Fibroblast of skin of right quadriceps (primary cell): ENCODE measurements around the gene MLH3.
"Not testable (repeated sequence)": the region's sequence is repeated elsewhere in the genome, so short reads cannot be mapped to it uniquely, and the experiment has no call there.

Source experiments
- DNase-seq: peaks from one replicate; pipeline ENCODE4 v3.0.0-alpha.2; 2013

MLH3 gene

DNA sequence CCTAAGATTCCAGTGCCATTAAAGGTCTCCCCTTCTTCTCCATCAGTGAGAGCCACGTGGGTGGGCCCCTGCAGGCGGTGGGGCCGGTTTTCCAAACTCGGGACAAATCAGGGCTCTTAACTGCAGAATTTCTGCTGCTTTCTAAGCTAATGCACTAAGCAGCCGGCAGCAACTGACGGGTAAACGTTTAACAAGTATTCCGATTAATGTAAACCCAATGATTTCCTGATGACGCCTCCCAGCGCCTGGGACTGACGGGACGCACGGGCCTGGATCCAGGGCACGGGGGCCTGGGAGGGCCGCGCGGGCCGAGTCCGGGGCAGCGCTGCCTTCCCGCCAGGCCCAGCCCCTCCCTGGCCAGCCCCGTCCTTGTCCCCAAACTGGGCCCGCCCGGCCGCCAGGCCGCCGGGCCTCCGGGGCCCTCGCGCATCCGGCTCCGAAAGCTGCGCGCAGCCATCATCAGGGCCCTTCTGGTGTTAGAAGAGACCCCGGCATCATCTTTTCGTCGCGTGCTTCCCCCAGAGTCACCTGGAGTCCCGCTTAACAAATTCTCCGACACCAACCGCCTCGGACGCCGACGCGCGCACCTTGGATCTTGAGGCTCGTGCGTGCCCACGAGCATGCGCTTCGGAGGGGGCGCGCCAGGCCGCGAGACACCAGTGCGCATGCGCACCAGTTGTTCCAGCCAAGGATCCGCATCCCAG, at the start of gene MLH3:
MLH3 (minus strand) TSS at position 616 of the 704 bp plus-strand sequence. CDS start 1,812 bp downstream, outside the sequence.
- DNase-seq, result peak; percentile 82

DNA sequence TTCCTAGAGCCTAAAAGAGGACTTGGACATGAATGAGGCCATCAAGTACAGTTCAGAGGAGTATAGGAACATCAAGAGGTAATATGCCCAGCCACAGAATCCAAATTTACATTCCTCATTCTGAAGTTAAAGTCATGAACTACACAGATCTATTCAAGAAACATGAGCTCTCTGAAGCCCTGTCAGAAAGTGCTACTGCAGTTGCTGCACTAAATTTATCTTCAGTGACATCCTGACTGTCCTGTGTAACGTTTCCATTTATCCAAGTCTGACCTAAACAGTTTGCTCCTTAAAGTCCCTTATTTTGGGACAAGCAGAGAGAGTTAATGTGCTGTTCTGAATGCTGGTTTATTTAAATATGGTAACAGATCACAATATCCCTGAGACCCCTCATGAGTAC, 47.4 kb upstream of the MLH3 start:
- no peak for DNase-seq

GRCh38 chr14:75098212-75098611, 46.9 kb upstream of the MLH3 start:
- DNase-seq, result no peak

GRCh38 chr14:75096959-75097358, 45.7 kb upstream of the MLH3 start:
- no peak for DNase-seq

GRCh38 chr14:75095690-75096089, 44.4 kb upstream of the MLH3 start:
- DNase-seq, result no peak

- DNase-seq, result peak; percentile 78
Measured at GRCh38 chr14:75094896-75095295, 43.6 kb upstream of the MLH3 start.

DNA sequence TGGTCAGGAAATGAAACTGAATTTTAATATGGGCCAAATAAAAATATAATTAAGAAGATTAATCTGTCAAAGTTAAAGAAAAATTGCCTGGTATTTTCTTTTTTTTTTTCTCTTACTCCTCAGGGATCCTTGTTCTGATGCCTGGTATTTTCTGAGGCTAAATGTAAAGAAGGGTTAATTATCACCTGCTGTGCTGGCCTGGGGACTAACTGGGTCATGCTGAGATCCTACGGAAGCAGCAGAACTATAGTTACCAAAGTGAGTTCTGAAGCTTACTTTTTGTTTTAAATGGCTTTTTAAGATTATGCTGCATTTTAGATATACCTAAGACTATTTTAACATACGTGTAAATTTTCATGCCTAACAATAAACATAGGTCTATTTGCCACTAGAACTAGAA, 41.4 kb upstream of the MLH3 start:
- no peak for DNase-seq

DNA sequence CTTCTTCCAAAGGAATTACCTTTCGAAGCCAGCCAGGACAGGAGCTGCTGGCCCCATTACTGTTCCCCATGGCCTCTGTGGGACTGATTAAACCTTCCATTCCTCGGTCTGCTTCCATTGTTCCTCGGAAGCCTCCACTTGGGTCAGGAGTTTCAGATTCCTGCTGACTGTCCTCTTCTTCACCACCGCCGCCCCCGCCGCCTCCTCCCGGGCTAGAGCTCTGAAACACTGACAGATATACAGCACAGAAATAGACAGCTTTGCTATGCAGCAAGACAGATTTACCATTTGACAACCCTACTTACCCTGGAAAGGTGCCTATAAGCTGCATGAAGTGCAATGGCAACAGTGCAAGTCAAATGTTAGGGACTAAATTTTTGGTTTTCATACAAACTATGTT, 40.0 kb upstream of the MLH3 start:
- DNase-seq, result no peak

DNA sequence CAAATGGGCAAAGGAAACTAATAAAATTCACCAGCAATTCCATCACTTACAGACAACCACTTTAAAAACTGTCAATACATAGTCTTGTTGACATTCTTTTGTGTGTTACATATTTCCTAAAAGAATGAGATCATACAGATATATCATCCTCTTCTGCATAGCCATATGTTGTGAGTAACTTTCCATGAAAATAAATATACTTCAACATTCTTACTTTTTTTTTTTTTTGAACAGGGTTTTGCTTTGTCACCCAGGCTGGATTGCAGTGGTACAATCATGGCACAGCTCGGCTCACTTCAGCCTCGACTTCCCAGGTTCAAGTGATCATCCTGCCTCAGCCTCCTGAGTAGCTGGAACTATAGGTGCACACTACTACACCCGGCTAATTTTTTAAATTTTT, 39.1 kb upstream of the MLH3 start:
- DNase-seq, result peak; percentile 22

- DNase-seq, result peak; percentile 50
Measured at GRCh38 chr14:75088566-75089373, 37.5 kb upstream of the MLH3 start.

- DNase-seq, result no peak
Measured at GRCh38 chr14:75088153-75088552, 36.9 kb upstream of the MLH3 start.

- no peak for DNase-seq
Measured at GRCh38 chr14:75084513-75084912, 33.2 kb upstream of the MLH3 start.

DNA sequence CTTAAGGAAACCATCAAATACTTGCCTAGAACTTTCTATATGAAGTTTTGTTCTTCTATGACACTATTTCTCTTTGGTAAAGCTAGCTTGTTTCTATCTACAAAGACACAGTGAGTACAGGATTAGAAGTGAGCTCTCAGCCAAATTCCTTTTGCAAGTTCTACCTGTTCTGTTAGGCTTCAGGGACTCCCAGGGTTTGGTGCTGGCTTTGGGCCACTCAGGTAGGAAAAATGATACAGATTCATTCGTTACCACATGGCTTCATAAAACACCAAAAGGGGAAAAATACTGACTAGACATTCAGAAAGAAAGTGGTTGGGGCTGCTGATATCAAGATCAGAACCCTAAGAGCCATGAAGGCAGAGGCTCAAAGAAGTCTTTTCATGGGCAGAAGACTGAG, 32.0 kb upstream of the MLH3 start:
- DNase-seq, result no peak

- DNase-seq, result no peak
Measured at GRCh38 chr14:75081660-75082229, 30.5 kb upstream of the MLH3 start.

DNA sequence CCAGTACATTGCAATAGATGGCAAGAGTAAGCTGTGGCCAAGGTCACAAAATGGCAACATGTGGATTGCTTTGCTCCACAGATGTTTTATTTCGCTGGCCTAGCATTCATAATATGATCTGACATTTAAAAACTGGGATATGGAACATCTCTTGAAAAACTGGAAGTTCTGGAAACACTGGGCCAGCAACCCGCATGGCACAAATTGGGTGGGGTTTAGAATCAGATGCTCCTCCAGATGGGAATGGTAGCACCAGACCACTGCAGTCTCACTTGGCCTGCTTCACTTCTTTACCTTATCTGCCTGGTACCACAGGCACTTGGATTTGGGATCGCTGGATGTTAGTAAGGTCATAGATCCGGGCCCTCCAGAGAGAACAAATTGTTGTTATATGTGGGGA, 28.3 kb upstream of the MLH3 start:
- DNase-seq, result no peak

- no peak for DNase-seq
Measured at GRCh38 chr14:75077794-75078193, 26.5 kb upstream of the MLH3 start.

DNA sequence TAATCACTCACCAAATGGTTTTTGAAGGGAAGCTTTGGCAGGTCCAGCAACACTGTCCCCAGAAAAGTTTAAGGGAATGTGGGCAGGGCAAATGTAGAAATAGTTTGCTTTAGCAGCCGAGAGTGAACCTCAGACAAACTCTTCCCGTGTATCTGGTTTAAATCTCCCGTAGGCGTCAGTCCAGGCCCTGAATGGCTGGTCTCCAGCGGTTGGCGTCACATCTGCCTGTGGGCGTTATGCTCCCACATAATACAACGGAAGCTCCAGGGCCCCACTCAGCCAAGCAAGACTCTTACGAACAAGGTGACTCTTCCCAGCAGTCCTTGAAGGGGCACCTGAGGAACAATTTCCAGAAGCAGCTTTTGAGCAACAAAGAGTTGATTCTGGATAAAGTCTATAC, 19.1 kb upstream of the MLH3 start:
- DNase-seq, result no peak

DNA sequence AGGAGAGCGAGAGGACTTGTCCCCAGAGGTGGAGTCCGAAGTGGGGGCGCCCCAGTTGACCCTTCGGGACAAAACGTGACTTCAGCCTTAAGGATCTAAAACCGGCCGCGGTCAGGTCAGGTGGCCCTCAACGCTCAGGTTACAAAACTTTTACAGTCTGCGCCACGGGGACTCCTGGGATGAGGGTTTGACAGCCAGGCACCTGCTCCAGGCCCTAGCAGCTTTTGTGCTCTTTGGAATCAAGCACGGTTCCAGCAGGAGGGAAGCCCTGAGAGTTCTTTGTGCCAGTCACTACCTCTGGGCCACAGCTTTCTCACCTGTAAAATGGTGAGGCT, 18.5 kb upstream of the MLH3 start:
- DNase-seq, result no peak

DNA sequence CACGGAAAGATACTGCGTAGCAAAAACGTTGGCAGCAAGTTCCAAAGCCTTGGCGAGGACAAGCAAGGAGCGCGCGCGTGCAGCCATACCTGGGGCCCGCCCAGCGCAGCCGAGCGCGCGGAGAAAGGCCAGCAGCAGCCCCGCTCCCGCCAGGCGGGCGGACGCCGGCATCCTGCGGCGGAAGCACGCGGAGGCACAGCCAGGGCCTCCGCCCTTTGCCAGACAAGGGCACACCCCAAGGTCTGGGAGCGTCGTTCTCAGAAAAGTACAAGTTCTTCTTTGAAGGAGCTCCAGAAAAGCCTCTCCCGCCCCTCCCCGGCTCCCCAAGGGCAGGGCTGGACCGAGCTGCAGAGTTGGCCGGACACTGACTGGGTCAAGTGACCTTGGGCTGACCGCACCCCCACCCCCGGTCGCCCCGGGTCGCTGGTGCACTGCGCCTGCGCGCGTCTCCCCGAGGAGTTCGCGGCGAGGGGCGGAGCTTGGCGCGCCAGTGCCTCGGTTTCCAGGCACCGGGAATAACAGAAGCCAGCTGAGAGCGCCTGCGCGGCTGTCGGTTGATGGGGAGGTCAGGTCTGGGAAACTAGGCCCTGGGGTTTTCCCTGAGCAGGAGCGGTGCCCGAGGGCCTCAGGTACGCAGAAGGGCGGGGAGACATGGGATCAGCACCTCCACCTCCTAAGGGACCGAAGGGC, 18.0 kb upstream of the MLH3 start, which contains the start of gene ZC2HC1C:
ZC2HC1C (plus strand) TSS at position 521 of the 690 bp plus-strand sequence. CDS start 933 bp downstream, outside the sequence.
- peak; percentile 78 for DNase-seq

- no peak for DNase-seq
Measured at GRCh38 chr14:75068294-75069120, 17.2 kb upstream of the MLH3 start.

DNA sequence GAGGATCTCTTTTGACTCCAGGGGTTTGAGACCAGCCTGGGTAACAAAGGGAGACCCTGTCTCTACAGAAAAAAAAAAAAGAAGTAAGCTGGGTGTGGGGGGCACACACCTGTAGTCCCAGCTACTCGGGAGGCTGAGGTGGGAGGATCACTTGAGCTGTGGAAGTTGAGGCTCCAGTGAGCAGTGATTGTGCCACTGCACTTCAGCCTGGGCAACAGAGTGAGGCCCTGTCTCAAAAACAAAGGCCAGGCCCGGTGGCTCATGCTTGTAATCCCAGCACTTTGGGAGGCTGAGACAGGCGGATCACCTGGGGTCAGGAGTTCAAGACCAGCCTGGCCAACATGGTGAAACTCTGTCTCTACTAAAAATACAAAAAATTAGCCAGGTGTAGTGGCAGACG, 16.5 kb upstream of the MLH3 start:
- not testable (repeated sequence) for DNase-seq

GRCh38 chr14:75067212-75067611, 15.9 kb upstream of the MLH3 start:
- no peak for DNase-seq

DNA sequence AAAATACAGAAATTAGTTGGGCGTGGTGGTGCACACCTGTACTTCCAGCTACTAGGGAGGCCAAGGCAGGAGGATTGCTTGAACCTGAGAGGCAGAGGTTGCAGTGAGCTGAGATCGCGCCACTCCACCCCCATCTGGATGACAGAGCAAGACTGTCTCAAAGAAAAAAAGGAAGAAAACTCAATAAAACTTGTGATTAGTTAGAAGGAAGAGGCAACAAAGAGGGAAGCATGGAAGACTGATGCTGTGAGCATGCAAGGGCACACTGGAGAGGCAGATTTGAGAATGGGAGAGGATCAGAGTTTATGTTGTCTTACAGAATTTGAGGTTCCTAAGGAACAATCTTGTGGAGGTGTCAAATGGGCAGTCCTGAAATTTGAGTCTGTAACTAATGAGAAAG, 15.4 kb upstream of the MLH3 start:
- no peak for DNase-seq
